GM23248 (cell line): ENCODE results near the gene ERBB4.

Experiments
- EZH2 ChIP-seq: fragments of 200-600 bp; sonication (generic); IDR thresholded peaks from 2 replicates; pipeline ENCODE4 v1.6.1; 2018; ENCODE audit warnings: antibody characterized with exemption, mild to moderate bottlenecking; ENCODE audit not compliant: insufficient read depth, poor library complexity, severe bottlenecking
- EZH2phosphoT487 ChIP-seq: fragments of 200-600 bp; sonication (generic); IDR thresholded peaks from 2 replicates; pipeline ENCODE4 v1.6.1; 2018; ENCODE audit warnings: antibody characterized with exemption, moderate library complexity, mild to moderate bottlenecking, low read depth; ENCODE audit not compliant: insufficient read depth

DNA sequence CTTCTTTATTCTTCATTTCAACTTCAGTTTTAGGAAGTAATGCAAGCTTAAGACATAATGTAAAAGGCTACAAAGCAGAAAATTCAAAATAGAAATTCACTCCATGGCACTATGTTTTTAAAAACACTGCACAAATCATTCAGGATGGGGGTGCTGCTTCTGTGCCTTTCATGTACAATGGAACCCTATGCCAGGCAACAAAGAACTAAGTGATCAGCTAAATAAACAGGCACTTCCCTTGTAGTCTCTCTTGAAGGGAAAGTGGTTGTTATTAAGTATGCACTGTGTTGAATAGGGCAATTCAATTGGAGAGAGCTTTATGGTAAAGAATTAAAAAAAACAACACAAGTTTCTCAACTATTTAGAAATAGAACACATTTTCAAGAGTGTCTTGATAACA, 10.9 kb upstream of the ERBB4 start:
- TF ChIP-seq EZH2phosphoT487 (no peak), EZH2 (no peak)
